ENCODE data around the gene PSD4. TPM values are rescaled to one million over a fixed set of nuclear protein-coding genes. Genes with fewer than 3 reads are reported as not detected.

The PSD4 gene
- total RNA-seq, 1 experiment from 2014 or later, result 46.6 TPM

GRCh38 chr2:113167962-113168340 is 5.8 kb upstream of the PSD4 start:
- DNase-seq (no peak), ATAC-seq (no peak)
- ChIA-PET POLR2A (ENCODE audit: unreplicated experiment) (no interaction called here), CTCF (no interaction called here)
- TF ChIP-seq CTCF (conservative IDR thresholded peaks at IDR 0.05; ENCODE audit: low read depth, low read length), result no peak
- no peak for TF ChIP-seq EZH2 (IDR thresholded peaks at IDR 0.05; ENCODE audit: low read length, unreplicated experiment)
- no peak for TF ChIP-seq EZH2phosphoT487 (IDR thresholded peaks at IDR 0.05; ENCODE audit: borderline replicate concordance, low read length)
- no peak overlapping the region for H3K4me2 ChIP-seq (ENCODE audit: low read length)
- BruUV-seq (replicated peaks), result no TSS peak
- no peaks in the 10 kb centered on the region for H3K9me3 ChIP-seq (ENCODE audit: low read length)
- intact Hi-C loops (cut with micrococcal nuclease), result no loop called here
- no peaks in the 10 kb centered on the region for H3F3A ChIP-seq (ENCODE audit: low read length, unreplicated experiment)
- H3K79me2 ChIP-seq (ENCODE audit: low read length), result peaks cover 11% of the 10 kb centered on the region
- H3K4me1 ChIP-seq (ENCODE audit: insufficient read depth, low read length), result no peaks in the 10 kb centered on the region
- no peak overlapping the region for H3K27ac ChIP-seq (ENCODE audit: low read length)
- no peaks in the 10 kb centered on the region for H4K20me1 ChIP-seq (ENCODE audit: low read length)
- no peaks in the 10 kb centered on the region; the same call in 1 of the 2 replicates for H3K36me3 ChIP-seq (ENCODE audit: low read depth, low read length)
- no peak overlapping the region for H2AFZ ChIP-seq (ENCODE audit: low read length)
- H3K9ac ChIP-seq (ENCODE audit: low read length), result no peak overlapping the region
- H3K9me2 ChIP-seq (replicated peaks; ENCODE audit: low read length), result no peaks in the 10 kb centered on the region
- H3K4me3 ChIP-seq (ENCODE audit: low read length), result no peak overlapping the region
- no peaks in the 10 kb centered on the region for H3K27me3 ChIP-seq (ENCODE audit: low read length)

GRCh38 chr2:113169002-113169530 is 4.7 kb upstream of the PSD4 start:
- H3K27me3 ChIP-seq (ENCODE audit: low read length), result no peaks in the 10 kb centered on the region
- ChIA-PET POLR2A (ENCODE audit: unreplicated experiment) (no interaction called here), CTCF (no interaction called here)
- no peaks in the 10 kb centered on the region for H3K9me2 ChIP-seq (replicated peaks; ENCODE audit: low read length)
- H3K36me3 ChIP-seq (ENCODE audit: low read depth, low read length), result no peaks in the 10 kb centered on the region; the same call in 1 of the 2 replicates
- TF ChIP-seq EZH2phosphoT487 (IDR thresholded peaks at IDR 0.05; ENCODE audit: borderline replicate concordance, low read length), result no peak
- no peak for TF ChIP-seq CTCF (conservative IDR thresholded peaks at IDR 0.05; ENCODE audit: low read depth, low read length)
- no peak for TF ChIP-seq EZH2 (IDR thresholded peaks at IDR 0.05; ENCODE audit: low read length, unreplicated experiment)
- H3K4me3 ChIP-seq (ENCODE audit: low read length), result no peak overlapping the region
- H4K20me1 ChIP-seq (ENCODE audit: low read length), result no peaks in the 10 kb centered on the region
- no peaks in the 10 kb centered on the region for H3F3A ChIP-seq (ENCODE audit: low read length, unreplicated experiment)
- H2AFZ ChIP-seq (ENCODE audit: low read length), result no peak overlapping the region
- H3K9ac ChIP-seq (ENCODE audit: low read length), result no peak overlapping the region
- H3K4me2 ChIP-seq (ENCODE audit: low read length), result no peak overlapping the region
- ATAC-seq, result no peak
- no TSS peak for BruUV-seq (replicated peaks)
- no peak overlapping the region for H3K27ac ChIP-seq (ENCODE audit: low read length)
- peaks cover 8% of the 10 kb centered on the region for H3K79me2 ChIP-seq (ENCODE audit: low read length)
- no peaks in the 10 kb centered on the region for H3K9me3 ChIP-seq (ENCODE audit: low read length)
- intact Hi-C loops (cut with micrococcal nuclease), result no loop called here
- no peak for DNase-seq
- H3K4me1 ChIP-seq (ENCODE audit: insufficient read depth, low read length), result no peaks in the 10 kb centered on the region

- H3K4me3 ChIP-seq (ENCODE audit: low read length), result no peak overlapping the region
- no peak for TF ChIP-seq CTCF (conservative IDR thresholded peaks at IDR 0.05; ENCODE audit: low read depth, low read length)
- no peak for TF ChIP-seq EZH2phosphoT487 (IDR thresholded peaks at IDR 0.05; ENCODE audit: borderline replicate concordance, low read length)
- TF ChIP-seq EZH2 (IDR thresholded peaks at IDR 0.05; ENCODE audit: low read length, unreplicated experiment), result no peak
- H3K9me3 ChIP-seq (ENCODE audit: low read length), result no peaks in the 10 kb centered on the region
- no peak overlapping the region for H3K27ac ChIP-seq (ENCODE audit: low read length)
- ChIA-PET POLR2A (ENCODE audit: unreplicated experiment) (no interaction called here), CTCF (no interaction called here)
- H3K4me2 ChIP-seq (ENCODE audit: low read length), result no peak overlapping the region
- no TSS peak for BruUV-seq (replicated peaks)
- no peak overlapping the region for H3K9ac ChIP-seq (ENCODE audit: low read length)
- H3K4me1 ChIP-seq (ENCODE audit: insufficient read depth, low read length), result no peaks in the 10 kb centered on the region
- no peaks in the 10 kb centered on the region for H3K27me3 ChIP-seq (ENCODE audit: low read length)
- H2AFZ ChIP-seq (ENCODE audit: low read length), result no peak overlapping the region
- DNase-seq (no peak), ATAC-seq (no peak)
- peaks cover 3% of the 10 kb centered on the region; the same call in 1 of the 2 replicates for H3K79me2 ChIP-seq (ENCODE audit: low read length)
- no peaks in the 10 kb centered on the region; the same call in 1 of the 2 replicates for H3K36me3 ChIP-seq (ENCODE audit: low read depth, low read length)
- no peaks in the 10 kb centered on the region for H3F3A ChIP-seq (ENCODE audit: low read length, unreplicated experiment)
- no peaks in the 10 kb centered on the region for H4K20me1 ChIP-seq (ENCODE audit: low read length)
- intact Hi-C loops (cut with micrococcal nuclease), result no loop called here
- no peaks in the 10 kb centered on the region for H3K9me2 ChIP-seq (replicated peaks; ENCODE audit: low read length)
Observed at GRCh38 chr2:113169586-113169985, 4.2 kb upstream of the PSD4 start.

All from PC-3 (cell line).